Measurements from ENCODE around the gene PCGF3. TPM values are rescaled to one million over a fixed set of nuclear protein-coding genes. Genes with fewer than 3 reads are reported as not detected.

The PCGF3 gene
- total and polyA plus RNA-seq, 10 of the 15 experiments (the other 5 are each of a cell fraction or from before 2014, with no cell fraction given): 2.2 to 43.8 (median 15.9) TPM

DNA sequence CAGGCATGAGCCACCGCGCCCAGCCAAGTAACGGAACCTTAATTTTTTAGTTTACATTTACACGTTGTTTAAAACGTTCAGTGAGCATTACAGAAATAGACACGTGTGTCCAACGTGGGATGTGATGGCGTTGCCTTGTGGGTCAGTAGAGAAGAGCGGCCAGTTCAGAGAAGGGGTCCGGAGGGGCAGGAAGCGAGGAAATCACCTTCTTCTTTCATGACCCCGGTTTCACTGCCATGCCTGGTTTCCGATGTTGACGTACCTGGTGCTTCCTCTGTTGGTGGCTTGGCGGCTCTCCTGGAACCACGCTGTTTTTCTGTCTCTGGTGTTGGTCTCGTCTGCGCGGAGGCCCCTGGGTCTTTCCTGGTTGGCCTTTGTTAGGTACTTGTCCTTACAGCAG lies 42.8 kb downstream of the PCGF3 start:
- no peak overlapping the region for H3K4me3 ChIP-seq
- no peak overlapping the region for H3K4me2 ChIP-seq (ENCODE audit: control insufficient read depth, insufficient read depth)
- no peaks in the 10 kb centered on the region for H3K79me2 ChIP-seq (ENCODE audit: control insufficient read depth, insufficient read depth, low read length)
- POLR2A ChIA-PET: no interaction called here
- no peak overlapping the region for H3K9ac ChIP-seq (ENCODE audit: control insufficient read depth, insufficient read depth, low read length)
- FAIRE-seq (no peak), ATAC-seq (no peak), DNase-seq (ENCODE audit: low read depth, low spot score) (no peak)
- WGBS (ENCODE audit: insufficient coverage, insufficient replicate concordance, low lambda C conversion rate, missing lambda C conversion rate): 94% methylated on average over 19 of the region's 19 CpGs
- no peaks in the 10 kb centered on the region for H4K20me1 ChIP-seq (ENCODE audit: control insufficient read depth, insufficient read depth)
- SMC1A ChIA-PET (ENCODE audit: uncharacterized antibody, unreplicated experiment): no interaction called here
- no peaks in the 10 kb centered on the region for H3K27me3 ChIP-seq (replicated peaks in 1 of 2; ENCODE audit: control insufficient read depth in 2 of 2, insufficient read depth in 2 of 2, low read length in 1 of 2)
- H3K4me1 ChIP-seq (ENCODE audit: control insufficient read depth, insufficient read depth, low read length): no peaks in the 10 kb centered on the region
- no peaks in the 10 kb centered on the region for H3K9me3 ChIP-seq (replicated peaks; ENCODE audit: control insufficient read depth, insufficient read depth, low read length)
- TF ChIP-seq, protein P1, sequence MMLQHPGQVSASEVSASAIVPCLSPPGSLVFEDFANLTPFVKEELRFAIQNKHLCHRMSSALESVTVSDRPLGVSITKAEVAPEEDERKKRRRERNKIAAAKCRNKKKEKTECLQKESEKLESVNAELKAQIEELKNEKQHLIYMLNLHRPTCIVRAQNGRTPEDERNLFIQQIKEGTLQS (IDR thresholded peaks at IDR 0.05; ENCODE audit: borderline replicate concordance, extremely low read depth, low read depth, low read length): no peak
- TF ChIP-seq SMC3 (IDR thresholded peaks at IDR 0.05; ENCODE audit: borderline replicate concordance, low read length): no peak
- no peak for TF ChIP-seq IKZF1 (conservative IDR thresholded peaks at IDR 0.05)
- no peak for TF ChIP-seq MTA3 (IDR thresholded peaks at IDR 0.05; ENCODE audit: borderline replicate concordance, low read length)
- TF ChIP-seq EGR1 (IDR thresholded peaks at IDR 0.05; ENCODE audit: borderline replicate concordance in 1 of 2, low read depth in 2 of 2, low read length in 2 of 2): no peak
- no peak for TF ChIP-seq HCFC1 (IDR thresholded peaks at IDR 0.05; ENCODE audit: low read length)
- no peak for TF ChIP-seq NRF1 (conservative IDR thresholded peaks at IDR 0.05; ENCODE audit: low read depth, low read length)
- no peak for TF ChIP-seq MTA2 (IDR thresholded peaks at IDR 0.05; ENCODE audit: low read depth)
- TF ChIP-seq LARP7 (IDR thresholded peaks at IDR 0.05): no peak
- TF ChIP-seq, protein P2, sequence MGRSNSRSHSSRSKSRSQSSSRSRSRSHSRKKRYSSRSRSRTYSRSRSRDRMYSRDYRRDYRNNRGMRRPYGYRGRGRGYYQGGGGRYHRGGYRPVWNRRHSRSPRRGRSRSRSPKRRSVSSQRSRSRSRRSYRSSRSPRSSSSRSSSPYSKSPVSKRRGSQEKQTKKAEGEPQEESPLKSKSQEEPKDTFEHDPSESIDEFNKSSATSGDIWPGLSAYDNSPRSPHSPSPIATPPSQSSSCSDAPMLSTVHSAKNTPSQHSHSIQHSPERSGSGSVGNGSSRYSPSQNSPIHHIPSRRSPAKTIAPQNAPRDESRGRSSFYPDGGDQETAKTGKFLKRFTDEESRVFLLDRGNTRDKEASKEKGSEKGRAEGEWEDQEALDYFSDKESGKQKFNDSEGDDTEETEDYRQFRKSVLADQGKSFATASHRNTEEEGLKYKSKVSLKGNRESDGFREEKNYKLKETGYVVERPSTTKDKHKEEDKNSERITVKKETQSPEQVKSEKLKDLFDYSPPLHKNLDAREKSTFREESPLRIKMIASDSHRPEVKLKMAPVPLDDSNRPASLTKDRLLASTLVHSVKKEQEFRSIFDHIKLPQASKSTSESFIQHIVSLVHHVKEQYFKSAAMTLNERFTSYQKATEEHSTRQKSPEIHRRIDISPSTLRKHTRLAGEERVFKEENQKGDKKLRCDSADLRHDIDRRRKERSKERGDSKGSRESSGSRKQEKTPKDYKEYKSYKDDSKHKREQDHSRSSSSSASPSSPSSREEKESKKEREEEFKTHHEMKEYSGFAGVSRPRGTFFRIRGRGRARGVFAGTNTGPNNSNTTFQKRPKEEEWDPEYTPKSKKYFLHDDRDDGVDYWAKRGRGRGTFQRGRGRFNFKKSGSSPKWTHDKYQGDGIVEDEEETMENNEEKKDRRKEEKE (IDR thresholded peaks at IDR 0.05): no peak
- TF ChIP-seq TCF3 (IDR thresholded peaks at IDR 0.05; ENCODE audit: borderline replicate concordance, insufficient read depth, low read depth, low read length): no peak
- no peak for TF ChIP-seq NR2C1 (IDR thresholded peaks at IDR 0.05)
- no peak for TF ChIP-seq POU2F2 (IDR thresholded peaks at IDR 0.05; ENCODE audit: borderline replicate concordance, low read depth, low read length)
- no peak for TF ChIP-seq CEBPB (IDR thresholded peaks at IDR 0.05; ENCODE audit: borderline replicate concordance in 1 of 2, low read depth in 2 of 2, low read length in 2 of 2)
- TF ChIP-seq JUNB (IDR thresholded peaks at IDR 0.05): no peak
- TF ChIP-seq, protein P3, sequence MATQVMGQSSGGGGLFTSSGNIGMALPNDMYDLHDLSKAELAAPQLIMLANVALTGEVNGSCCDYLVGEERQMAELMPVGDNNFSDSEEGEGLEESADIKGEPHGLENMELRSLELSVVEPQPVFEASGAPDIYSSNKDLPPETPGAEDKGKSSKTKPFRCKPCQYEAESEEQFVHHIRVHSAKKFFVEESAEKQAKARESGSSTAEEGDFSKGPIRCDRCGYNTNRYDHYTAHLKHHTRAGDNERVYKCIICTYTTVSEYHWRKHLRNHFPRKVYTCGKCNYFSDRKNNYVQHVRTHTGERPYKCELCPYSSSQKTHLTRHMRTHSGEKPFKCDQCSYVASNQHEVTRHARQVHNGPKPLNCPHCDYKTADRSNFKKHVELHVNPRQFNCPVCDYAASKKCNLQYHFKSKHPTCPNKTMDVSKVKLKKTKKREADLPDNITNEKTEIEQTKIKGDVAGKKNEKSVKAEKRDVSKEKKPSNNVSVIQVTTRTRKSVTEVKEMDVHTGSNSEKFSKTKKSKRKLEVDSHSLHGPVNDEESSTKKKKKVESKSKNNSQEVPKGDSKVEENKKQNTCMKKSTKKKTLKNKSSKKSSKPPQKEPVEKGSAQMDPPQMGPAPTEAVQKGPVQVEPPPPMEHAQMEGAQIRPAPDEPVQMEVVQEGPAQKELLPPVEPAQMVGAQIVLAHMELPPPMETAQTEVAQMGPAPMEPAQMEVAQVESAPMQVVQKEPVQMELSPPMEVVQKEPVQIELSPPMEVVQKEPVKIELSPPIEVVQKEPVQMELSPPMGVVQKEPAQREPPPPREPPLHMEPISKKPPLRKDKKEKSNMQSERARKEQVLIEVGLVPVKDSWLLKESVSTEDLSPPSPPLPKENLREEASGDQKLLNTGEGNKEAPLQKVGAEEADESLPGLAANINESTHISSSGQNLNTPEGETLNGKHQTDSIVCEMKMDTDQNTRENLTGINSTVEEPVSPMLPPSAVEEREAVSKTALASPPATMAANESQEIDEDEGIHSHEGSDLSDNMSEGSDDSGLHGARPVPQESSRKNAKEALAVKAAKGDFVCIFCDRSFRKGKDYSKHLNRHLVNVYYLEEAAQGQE (IDR thresholded peaks at IDR 0.05; ENCODE audit: low read depth, low read length): no peak
- peaks cover 10% of the 10 kb centered on the region in 2 experiments; a peak in 3 of 4 replicates for H3K36me3 ChIP-seq (ENCODE audit: control insufficient read depth in 2 of 2, insufficient read depth in 2 of 2, low read length in 1 of 2)
- no peak overlapping the region for H2AFZ ChIP-seq (ENCODE audit: control insufficient read depth, low read depth, low read length)
- BruUV-seq (replicated peaks): no TSS peak
- intact Hi-C loops (cut with micrococcal nuclease; ENCODE audit: unreplicated experiment) (no loop called here), in situ Hi-C loops (cut with MboI) (no loop called here)
- CTCF ChIA-PET: no interaction called here
- no peak overlapping the region for H3K27ac ChIP-seq (ENCODE audit: control insufficient read depth, insufficient read depth)
- RAD21 ChIA-PET (ENCODE audit: unreplicated experiment): no interaction called here

Measured in GM12878 (cell line).